Measurements from ENCODE around the gene MYO18B. TPM values are rescaled to one million over a fixed set of nuclear protein-coding genes. Genes with fewer than 3 reads are reported as not detected.

The MYO18B gene
- total and polyA plus RNA-seq, 2 donors (not counting 3 experiments of a cell fraction or from before 2014, with no cell fraction given) = 0.01 TPM; not detected in 1

DNA sequence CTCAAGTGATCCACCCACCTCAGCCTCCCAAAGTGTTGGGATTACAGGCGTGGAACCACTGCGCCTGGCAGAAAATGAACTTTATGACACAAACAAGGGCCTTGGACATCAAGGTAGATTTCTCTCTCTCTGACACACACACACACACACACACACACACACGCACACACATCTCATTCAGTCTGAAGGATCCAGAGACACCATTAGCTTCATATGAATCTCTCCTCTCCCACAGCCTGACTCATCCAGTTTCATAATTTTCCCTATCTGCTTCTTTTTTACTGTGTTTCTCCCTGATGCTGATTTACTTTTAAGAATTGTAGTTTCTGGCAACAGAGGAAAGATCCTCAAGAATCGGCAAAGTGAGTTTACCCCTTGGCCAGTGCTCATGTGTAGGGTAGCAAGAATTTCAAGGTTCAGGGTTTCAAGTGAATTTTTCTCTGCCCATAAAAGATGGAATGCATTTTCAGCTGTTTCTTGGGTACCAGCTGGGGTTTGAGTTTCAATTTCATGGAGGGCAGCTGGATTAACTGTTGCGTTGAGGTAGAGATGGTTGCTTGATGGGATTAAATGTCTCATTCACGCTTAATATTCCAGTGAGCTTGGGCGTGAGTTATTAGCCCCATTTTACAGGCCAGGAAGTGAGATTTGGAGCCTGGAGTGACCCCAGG, 3.5 kb downstream of the MYO18B start:
- CTCF ChIA-PET = interaction anchor here (1.2 to 1.3 kb wide), 2 partner anchors 28 to 283 kb away, joined by 3 read pairs; no protein-coding TSS in a partner anchor
- dilution Hi-C loops (cut with MboI; ENCODE audit: extremely low pct_ligation_motif_present, low sequenced_read_pairs) = no loop called here
- no peak overlapping the region for H3K4me2 ChIP-seq (ENCODE audit: insufficient read depth, low read length)

More for the DNA sequence above, 3.5 kb downstream of the MYO18B start:
- Histone ChIP-seq H3K9me1 (replicated peaks; ENCODE audit: control insufficient read depth, extremely low read depth, insufficient read depth, low read length) (no peaks in the 10 kb centered on the region), H3K9ac (replicated peaks; ENCODE audit: extremely low read depth, insufficient read depth, low read length) (no peak overlapping the region), H3K79me2 (ENCODE audit: control insufficient read depth, insufficient read depth, low read length) (no peaks in the 10 kb centered on the region), H3K27me3 (ENCODE audit: control insufficient read depth in 2 of 2, insufficient read depth in 2 of 2, low read length in 2 of 2) (no peaks in the 10 kb centered on the region), H3K4me3 (replicated peaks in 1 of 3; ENCODE audit: insufficient read depth in 1 of 3, low read depth in 1 of 3, low read length in 3 of 3) (no peak overlapping the region), H2AFZ (ENCODE audit: low read depth, low read length) (no peak overlapping the region), H4K20me1 (replicated peaks; ENCODE audit: control insufficient read depth, extremely low read depth, insufficient read depth, low read length) (no peaks in the 10 kb centered on the region), H3K4me1 (ENCODE audit: control insufficient read depth, extremely low read depth, insufficient read depth, low read length) (peaks cover 23% of the 10 kb centered on the region), H3K9me3 (replicated peaks; ENCODE audit: control insufficient read depth, insufficient read depth, low read length) (no peaks in the 10 kb centered on the region), H3K27ac (ENCODE audit: insufficient read depth, low read depth, low read length) (no peak overlapping the region), H3K36me3 (ENCODE audit: control insufficient read depth in 2 of 2, extremely low read depth in 1 of 2, insufficient read depth in 2 of 2, low read length in 2 of 2) (no peaks in the 10 kb centered on the region)
- DNase-seq (ENCODE audit: low read depth, low spot score) = no peak
- FAIRE-seq = no peak
- POLR2A ChIA-PET = no interaction called here
- BruUV-seq (replicated peaks) = no TSS peak
- intact Hi-C loops (cut with micrococcal nuclease) = no loop called here
- TF ChIP-seq GATA2 (IDR thresholded peaks at IDR 0.05; ENCODE audit: insufficient read depth, insufficient read length, low read depth, low read length) (no peak), JUN (IDR thresholded peaks at IDR 0.05; ENCODE audit: borderline replicate concordance, insufficient read depth, insufficient read length, low read depth) (no peak), MYC (IDR thresholded peaks at IDR 0.05; ENCODE audit: low read depth, low read length) (no peak), FOS (IDR thresholded peaks at IDR 0.05; ENCODE audit: borderline replicate concordance, insufficient read depth, low read length) (no peak), POLR2AphosphoS5 (IDR thresholded peaks at IDR 0.05; ENCODE audit: insufficient read depth, low read depth, low read length) (no peak), EZH2 (IDR thresholded peaks at IDR 0.05; ENCODE audit: borderline replicate concordance, low read depth, low read length, severe bottlenecking) (no peak), POLR2A (IDR thresholded peaks at IDR 0.05; ENCODE audit: low read depth, low read length) (no peak)
- TF ChIP-seq, protein P1, sequence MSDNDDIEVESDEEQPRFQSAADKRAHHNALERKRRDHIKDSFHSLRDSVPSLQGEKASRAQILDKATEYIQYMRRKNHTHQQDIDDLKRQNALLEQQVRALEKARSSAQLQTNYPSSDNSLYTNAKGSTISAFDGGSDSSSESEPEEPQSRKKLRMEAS (IDR thresholded peaks at IDR 0.05; ENCODE audit: insufficient read depth, insufficient read length) = no peak
- TF ChIP-seq, protein P2, sequence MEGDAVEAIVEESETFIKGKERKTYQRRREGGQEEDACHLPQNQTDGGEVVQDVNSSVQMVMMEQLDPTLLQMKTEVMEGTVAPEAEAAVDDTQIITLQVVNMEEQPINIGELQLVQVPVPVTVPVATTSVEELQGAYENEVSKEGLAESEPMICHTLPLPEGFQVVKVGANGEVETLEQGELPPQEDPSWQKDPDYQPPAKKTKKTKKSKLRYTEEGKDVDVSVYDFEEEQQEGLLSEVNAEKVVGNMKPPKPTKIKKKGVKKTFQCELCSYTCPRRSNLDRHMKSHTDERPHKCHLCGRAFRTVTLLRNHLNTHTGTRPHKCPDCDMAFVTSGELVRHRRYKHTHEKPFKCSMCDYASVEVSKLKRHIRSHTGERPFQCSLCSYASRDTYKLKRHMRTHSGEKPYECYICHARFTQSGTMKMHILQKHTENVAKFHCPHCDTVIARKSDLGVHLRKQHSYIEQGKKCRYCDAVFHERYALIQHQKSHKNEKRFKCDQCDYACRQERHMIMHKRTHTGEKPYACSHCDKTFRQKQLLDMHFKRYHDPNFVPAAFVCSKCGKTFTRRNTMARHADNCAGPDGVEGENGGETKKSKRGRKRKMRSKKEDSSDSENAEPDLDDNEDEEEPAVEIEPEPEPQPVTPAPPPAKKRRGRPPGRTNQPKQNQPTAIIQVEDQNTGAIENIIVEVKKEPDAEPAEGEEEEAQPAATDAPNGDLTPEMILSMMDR (IDR thresholded peaks at IDR 0.05; ENCODE audit: extremely low read depth in 1 of 2, insufficient read depth in 1 of 2, low read depth in 1 of 2, low read length in 2 of 2) = no peak

Data from endothelial cell of umbilical vein (primary cell).